ENCODE results near the gene ERC1.

ERC1 gene

GRCh38 chr12:1515428-1515827, 524.4 kb downstream of the ERC1 start:
- no peak for DNase-seq (ENCODE audit: low read depth)

DNA sequence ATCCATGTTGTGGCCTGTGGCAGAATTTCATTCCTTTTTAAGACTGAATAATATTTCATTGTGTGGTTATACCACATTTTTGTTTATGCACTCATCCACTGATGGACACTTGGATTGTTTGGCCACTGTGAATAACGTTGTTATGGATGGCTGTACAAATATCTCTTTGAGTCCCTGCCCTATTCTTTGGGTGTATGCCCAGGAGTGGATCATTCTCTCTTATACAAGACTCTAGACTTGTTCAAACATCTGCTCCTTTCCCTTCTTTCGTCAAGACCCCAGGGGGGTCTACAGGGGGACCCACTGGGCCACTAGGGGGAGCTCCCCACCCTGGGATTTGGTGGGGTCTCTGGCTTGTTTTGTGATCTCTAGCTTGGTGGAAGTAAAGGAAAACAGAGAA, 526.0 kb downstream of the ERC1 start:
- DNase-seq (ENCODE audit: low read depth), result no peak

DNA sequence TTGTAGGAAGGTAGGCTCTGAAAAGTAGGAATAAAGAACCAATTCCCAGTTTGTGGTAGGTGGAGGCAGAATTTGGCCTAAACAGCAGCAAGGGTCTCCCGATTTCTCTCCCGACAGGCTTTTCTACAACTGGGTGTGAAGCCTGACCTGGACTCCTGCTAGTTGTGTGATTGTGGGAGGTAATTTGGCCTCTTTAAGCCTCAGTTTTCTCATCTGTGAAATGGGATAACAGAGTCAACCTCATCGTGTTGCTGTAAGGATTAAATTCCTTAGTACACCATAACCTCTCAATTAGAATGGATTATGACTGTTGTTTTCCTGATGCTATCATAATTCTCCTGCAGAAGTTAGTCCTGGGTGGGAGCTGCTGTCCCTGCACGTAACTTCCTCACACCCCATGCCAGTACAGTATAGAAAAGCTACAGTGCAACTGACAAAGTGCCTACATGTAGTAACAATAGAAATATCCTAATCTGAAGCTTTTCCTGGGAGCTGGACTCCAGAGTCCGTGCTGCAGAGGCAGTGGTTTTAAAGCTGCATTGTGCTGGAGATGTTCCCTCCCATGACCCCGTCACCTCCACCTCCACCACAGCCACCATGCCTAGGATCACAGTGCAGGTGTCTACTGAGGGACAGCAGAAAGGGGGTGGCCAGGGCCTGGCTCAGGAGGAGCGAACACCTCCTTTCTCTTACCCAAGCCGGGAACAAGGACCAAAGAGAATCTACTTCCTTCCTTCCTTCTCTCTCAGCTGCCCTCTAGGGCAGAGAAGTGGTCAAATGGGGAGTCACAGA, 526.9 kb downstream of the ERC1 start:
- no peak for DNase-seq (ENCODE audit: low read depth)

- no peak for DNase-seq (ENCODE audit: low read depth)
These were observed 527.8 kb downstream of the ERC1 start for GRCh38 chr12:1518591-1519516.

DNA sequence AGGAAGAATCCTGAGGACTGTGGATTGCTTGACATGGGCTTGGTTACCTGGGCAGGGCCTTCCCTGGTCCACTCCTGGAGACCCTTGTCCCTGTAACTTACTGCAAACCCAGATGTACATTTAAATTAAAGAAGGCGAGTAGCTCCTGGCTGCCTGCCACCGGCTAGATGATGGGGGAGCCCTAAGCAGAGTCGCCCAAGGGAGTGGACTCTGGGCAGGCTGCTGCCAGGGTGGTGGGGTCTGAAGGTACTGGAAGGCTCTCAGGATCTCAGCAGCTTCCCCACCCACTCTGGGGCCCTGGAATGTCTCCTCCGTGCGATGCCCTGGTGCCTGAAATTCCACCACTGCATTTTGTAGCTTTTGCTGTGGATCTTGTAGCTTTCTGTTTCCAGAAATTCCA, 528.6 kb downstream of the ERC1 start:
- DNase-seq (ENCODE audit: low read depth), result no peak

GRCh38 chr12:1523046-1523445, 532.0 kb downstream of the ERC1 start:
- DNase-seq (ENCODE audit: low read depth), result no peak

GRCh38 chr12:1523558-1524050, 532.6 kb downstream of the ERC1 start:
- no peak for DNase-seq (ENCODE audit: low read depth)

- no peak for DNase-seq (ENCODE audit: low read depth)
These were observed 534.8 kb downstream of the ERC1 start for GRCh38 chr12:1525858-1526257.

DNA sequence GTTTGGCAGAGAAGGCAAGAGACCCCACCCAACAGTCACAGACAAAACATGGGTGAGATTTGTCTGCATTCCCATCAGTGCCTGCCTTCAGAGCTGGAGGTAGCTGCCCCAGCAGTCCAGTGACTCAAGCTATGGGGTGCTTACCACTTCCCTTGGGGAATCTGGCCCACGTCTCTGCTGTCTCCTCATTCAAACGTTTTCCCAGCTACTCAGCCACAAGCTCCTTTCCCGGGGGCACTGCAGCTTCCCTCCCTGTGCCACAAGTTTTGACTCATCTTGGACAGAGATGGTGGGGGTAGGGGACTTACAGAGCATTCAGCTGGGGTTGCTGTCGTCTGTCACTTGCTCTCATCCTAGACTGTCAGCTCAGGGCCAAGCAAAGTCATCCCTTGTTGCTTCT, 536.8 kb downstream of the ERC1 start:
- no peak for DNase-seq (ENCODE audit: low read depth)

DNA sequence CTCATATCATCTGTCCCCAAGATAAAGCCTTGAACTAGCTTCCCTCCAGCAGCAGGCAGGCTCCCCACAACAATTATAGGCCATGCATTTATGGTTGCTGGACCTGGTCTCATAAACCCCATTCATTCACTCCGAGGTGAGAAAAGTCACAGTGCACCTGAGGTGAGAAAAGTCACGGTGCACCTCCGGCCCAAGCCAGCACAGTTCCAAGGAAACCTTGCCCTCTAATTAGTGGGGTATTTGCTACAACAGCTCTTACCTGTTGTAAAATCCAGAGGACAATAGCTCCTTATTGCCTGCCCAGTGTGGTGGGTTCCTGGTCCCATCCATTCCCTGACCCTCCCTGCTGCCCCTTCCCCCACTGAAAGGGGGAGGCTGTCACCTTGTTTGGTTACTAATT, 537.8 kb downstream of the ERC1 start:
- DNase-seq (ENCODE audit: low read depth), result no peak

- no peak for DNase-seq (ENCODE audit: low read depth)
These were observed 538.3 kb downstream of the ERC1 start for GRCh38 chr12:1529228-1529861.

- DNase-seq (ENCODE audit: low read depth), result no peak
These were observed 539.0 kb downstream of the ERC1 start for GRCh38 chr12:1529862-1530591.

DNA sequence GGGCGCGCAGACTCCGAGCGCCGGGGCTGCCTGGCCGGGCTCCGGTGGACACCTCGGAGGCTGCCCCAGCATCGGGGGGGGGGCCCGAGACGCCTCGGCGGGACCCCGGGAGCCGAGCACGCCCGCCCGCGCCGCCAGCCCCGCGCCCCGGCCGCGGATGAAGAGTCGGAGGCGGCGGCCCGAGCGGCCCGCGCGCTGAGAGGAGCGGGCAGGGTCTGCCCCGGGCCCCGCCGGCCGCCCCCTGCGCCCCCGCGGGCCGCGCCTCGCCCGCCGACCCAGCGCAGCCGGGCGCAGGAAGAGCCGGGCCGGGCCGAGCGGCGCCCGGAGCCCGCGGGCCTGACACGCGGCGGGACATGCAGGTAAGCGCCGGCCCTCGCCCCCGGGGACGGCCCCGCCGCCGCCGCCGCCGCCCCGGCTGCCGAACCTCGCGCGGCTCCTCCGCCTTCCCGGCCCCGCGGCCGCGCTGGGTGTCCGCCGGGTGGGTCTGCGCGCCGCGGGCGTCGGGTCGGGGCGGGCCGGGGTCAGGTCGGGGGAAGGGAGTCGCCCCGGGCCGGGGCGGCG, 539.6 kb downstream of the ERC1 start:
- DNase-seq (ENCODE audit: low read depth), result no peak

DNA sequence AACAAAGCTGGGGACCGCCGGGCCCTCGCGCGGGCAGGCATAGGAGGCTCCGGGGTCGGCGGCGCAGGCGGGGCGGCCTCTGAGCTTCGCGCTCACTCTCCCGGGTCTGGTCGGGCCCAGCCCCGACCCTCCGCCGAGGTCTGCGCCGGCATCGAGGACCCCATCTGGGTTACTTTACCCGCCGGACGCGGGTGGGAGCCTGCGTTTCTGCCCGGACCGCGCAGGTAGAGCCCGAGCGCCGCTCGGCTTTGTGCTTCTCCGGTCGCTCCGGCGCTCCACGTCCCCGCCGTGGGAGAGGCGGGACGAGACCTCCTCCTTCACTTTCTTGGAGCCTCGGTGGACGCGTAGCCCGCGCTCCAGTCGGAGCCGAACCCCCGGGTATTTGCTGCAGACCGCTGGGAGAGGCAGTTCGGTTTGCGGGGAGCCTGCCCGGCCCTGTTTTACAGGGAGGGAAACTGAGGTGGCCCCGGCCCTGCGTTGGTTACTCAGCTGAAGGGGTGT, 540.2 kb downstream of the ERC1 start:
- no peak for DNase-seq (ENCODE audit: low read depth)

DNA sequence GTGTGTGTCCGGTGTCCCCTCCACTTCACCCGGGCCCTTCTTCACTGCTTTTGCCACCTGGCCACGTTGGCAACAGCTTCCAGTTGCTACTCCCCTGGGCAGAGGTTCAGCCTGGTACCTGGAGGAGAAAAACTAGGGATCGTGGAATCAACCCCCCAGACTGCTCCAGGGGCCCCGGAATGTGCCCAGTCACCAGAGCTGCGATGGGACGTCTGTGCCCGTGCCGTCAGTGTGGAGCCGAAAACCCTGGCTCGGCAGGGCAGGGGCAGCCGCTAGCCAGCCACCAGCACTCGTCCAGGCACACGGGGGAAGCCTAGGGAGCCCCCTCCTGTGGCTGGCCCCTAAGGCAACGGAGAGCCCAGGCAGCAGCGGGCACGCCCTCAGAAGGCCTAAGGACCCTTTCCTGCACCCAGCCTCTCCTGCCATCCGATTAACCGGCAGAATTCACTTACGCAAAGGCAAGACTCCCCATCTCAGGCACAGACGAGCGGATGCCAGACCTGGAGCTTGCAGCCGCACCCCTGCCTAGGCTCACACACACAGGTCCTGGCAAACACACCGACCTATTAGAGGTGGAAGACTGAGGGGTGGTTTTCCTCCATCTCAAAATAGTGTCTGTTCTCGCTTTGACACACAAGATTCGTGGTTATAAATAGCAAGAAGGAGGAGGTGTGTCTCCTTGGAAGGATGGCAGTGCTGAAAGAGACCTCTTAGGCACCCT, 540.8 kb downstream of the ERC1 start:
- DNase-seq (ENCODE audit: low read depth), result no peak

- no peak for DNase-seq (ENCODE audit: low read depth)
These were observed 541.5 kb downstream of the ERC1 start for GRCh38 chr12:1532375-1533165.

DNA sequence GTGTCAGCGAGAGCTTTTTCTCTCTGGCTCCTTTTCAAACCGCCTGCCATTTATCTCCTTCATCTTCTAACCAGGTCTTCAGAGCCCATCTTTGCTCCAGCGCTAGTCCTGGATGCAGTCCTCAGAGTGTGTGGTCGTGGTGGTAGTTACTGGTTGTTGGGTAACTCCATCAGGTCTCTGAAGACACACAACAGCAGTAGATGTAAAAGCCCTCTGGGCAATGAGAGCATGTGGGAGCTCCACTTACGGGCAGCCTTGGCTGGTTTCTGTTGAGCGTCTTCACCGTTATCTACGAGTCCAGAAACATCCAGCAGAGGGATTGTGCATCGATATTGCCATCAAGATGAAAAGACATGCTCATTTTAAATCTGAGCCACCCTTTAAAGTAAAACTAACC, 542.2 kb downstream of the ERC1 start:
- DNase-seq (ENCODE audit: low read depth), result no peak

- DNase-seq (ENCODE audit: low read depth), result peak; percentile 54
These were observed 542.7 kb downstream of the ERC1 start for GRCh38 chr12:1533602-1534304.

DNA sequence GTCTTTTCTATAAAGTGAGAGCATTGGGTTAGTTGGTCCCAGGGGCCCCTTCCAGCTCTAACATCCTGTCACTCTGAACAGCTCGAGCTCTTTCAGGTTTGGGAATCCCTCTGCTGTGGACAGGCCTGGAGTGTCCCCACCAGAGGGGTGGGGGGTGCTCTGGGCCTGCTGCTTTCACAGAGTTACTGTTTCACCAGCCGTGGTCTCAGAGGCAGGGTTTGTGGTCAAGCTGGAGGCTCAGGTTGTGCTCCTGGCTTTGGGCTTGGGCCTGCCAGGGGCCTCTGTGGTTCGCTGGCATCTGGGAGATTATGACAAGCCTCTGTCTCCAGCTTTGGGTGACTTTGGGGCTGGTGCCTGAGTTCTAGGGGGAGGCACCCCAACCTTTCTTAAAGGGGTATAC, 543.7 kb downstream of the ERC1 start:
- no peak for DNase-seq (ENCODE audit: low read depth)

Data from activated T-cell treated with anti-CD3 and anti-CD28 coated beads for 48 hours (primary cell).